ENCODE results near the gene CCDC77. TPM values are rescaled to one million over a fixed set of nuclear protein-coding genes. Genes with fewer than 3 reads are reported as not detected.

CCDC77 gene
- total and polyA plus RNA-seq, 10 of the 15 experiments (the other 5 are each of a cell fraction or from before 2014, with no cell fraction given) = 8.8 to 22.5 (median 15.8) TPM

DNA sequence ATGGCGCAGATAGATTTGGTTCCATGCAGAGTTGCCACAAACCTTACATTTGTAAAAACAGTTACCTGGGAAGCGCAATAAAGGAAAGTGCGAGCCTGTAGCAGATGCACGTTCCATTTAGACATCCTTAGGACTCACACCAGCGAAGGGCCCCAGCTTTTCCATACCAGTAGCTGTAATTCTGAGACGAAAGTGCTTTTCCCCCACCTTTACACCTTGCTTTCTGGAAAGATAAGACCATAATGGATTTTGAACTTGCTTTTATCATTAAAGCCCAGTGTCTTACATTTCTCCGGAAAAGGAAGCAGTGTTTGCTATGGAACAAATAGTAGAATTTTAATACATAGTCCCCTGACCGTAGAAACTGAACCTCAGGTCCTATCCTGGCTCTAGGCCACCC lies 616 bp upstream of the CCDC77 start (continued):
- no peak for TF ChIP-seq TARDBP (IDR thresholded peaks at IDR 0.05; ENCODE audit: borderline replicate concordance)
- no peak for TF ChIP-seq CHD1 (IDR thresholded peaks at IDR 0.05; ENCODE audit: low read depth, low read length)
- no peak for TF ChIP-seq EP300 (IDR thresholded peaks at IDR 0.05; ENCODE audit: borderline replicate concordance in 1 of 2, control insufficient read depth in 1 of 2, low read depth in 2 of 2, low read length in 2 of 2)
- TF ChIP-seq, protein P1, sequence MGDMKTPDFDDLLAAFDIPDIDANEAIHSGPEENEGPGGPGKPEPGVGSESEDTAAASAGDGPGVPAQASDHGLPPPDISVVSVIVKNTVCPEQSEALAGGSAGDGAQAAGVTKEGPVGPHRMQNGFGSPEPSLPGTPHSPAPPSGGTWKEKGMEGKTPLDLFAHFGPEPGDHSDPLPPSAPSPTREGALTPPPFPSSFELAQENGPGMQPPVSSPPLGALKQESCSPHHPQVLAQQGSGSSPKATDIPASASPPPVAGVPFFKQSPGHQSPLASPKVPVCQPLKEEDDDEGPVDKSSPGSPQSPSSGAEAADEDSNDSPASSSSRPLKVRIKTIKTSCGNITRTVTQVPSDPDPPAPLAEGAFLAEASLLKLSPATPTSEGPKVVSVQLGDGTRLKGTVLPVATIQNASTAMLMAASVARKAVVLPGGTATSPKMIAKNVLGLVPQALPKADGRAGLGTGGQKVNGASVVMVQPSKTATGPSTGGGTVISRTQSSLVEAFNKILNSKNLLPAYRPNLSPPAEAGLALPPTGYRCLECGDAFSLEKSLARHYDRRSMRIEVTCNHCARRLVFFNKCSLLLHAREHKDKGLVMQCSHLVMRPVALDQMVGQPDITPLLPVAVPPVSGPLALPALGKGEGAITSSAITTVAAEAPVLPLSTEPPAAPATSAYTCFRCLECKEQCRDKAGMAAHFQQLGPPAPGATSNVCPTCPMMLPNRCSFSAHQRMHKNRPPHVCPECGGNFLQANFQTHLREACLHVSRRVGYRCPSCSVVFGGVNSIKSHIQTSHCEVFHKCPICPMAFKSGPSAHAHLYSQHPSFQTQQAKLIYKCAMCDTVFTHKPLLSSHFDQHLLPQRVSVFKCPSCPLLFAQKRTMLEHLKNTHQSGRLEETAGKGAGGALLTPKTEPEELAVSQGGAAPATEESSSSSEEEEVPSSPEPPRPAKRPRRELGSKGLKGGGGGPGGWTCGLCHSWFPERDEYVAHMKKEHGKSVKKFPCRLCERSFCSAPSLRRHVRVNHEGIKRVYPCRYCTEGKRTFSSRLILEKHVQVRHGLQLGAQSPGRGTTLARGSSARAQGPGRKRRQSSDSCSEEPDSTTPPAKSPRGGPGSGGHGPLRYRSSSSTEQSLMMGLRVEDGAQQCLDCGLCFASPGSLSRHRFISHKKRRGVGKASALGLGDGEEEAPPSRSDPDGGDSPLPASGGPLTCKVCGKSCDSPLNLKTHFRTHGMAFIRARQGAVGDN (IDR thresholded peaks at IDR 0.05) = no peak
- TF ChIP-seq PBX3 (IDR thresholded peaks at IDR 0.05; ENCODE audit: insufficient replicate concordance, low read depth, low read length) = no peak
- TF ChIP-seq SIN3A (IDR thresholded peaks at IDR 0.05; ENCODE audit: low read depth, low read length) = no peak

- Histone ChIP-seq H3K79me2 (ENCODE audit: control insufficient read depth, insufficient read depth, low read length) (peaks cover 18% of the 10 kb centered on the region), H3K9me3 (replicated peaks; ENCODE audit: control insufficient read depth, insufficient read depth, low read length) (no peaks in the 10 kb centered on the region), H3K27ac (ENCODE audit: control insufficient read depth, insufficient read depth) (peak overlapping the region; percentile 79), H3K4me2 (ENCODE audit: control insufficient read depth, insufficient read depth) (peak overlapping the region; percentile 87), H3K4me1 (ENCODE audit: control insufficient read depth, insufficient read depth, low read length) (no peaks in the 10 kb centered on the region; the same call in 1 of the 2 replicates), H3K9ac (ENCODE audit: control insufficient read depth, insufficient read depth, low read length) (peak overlapping the region; percentile 84), H2AFZ (ENCODE audit: control insufficient read depth, low read depth, low read length) (peak overlapping the region; percentile 91), H4K20me1 (ENCODE audit: control insufficient read depth, insufficient read depth) (no peaks in the 10 kb centered on the region), H3K36me3 (ENCODE audit: control insufficient read depth in 2 of 2, insufficient read depth in 2 of 2, low read length in 1 of 2) (no peaks in the 10 kb centered on the region), H3K27me3 (replicated peaks in 1 of 2; ENCODE audit: control insufficient read depth in 2 of 2, insufficient read depth in 2 of 2, low read length in 1 of 2) (no peaks in the 10 kb centered on the region), H3K4me3 (peak overlapping the region; percentile 89)
- POLR2A ChIA-PET = interaction anchor here (1.9 to 4.0 kb wide), 2 partner anchors 13 to 16 kb away, joined by 8 to 23 read pairs; partner anchors contain the start of gene KDM5A
- 3% methylated on average over 8 of the region's 8 CpGs for whole genome bisulfite sequencing (ENCODE audit: insufficient coverage, insufficient replicate concordance, low lambda C conversion rate, missing lambda C conversion rate)
- in situ Hi-C loops (cut with MboI) = no loop called here
- TF ChIP-seq IKZF2 (IDR thresholded peaks at IDR 0.05) = 0 out of 4 replicates have a peak, but pooled peaks of 1 of the 2 experiments have one; percentile 4
- TF ChIP-seq RAD51 (IDR thresholded peaks at IDR 0.05) = peak; percentile 54
- TF ChIP-seq CTCF (IDR thresholded peaks at IDR 0.05 in 2 of 3, conservative IDR thresholded peaks at IDR 0.05 in 1 of 3; ENCODE audit: control insufficient read depth in 2 of 3, extremely low read depth in 1 of 3, insufficient read depth in 1 of 3, low read depth in 3 of 3, low read length in 3 of 3) = peak in 2 of 3 experiments; percentile 23 to 30; a peak in 2 of 6 replicates
- TF ChIP-seq IRF3 (IDR thresholded peaks at IDR 0.05) = no peak
- ATAC-seq (peak; percentile 13; the same call in 1 of the 3 replicates), DNase-seq (ENCODE audit: low read depth, low spot score) (no peak), FAIRE-seq (peak; percentile 18)
- BruUV-seq (replicated peaks) = TSS peak; percentile 91
- intact Hi-C loops (cut with micrococcal nuclease; ENCODE audit: unreplicated experiment) = no loop called here
- CTCF ChIA-PET = interaction anchor here (0.8 to 1.9 kb wide), 6 partner anchors 10 to 174 kb away, joined by 3 to 7 read pairs (median 6); partner anchors contain the start of gene KDM5A
- SMC1A ChIA-PET (ENCODE audit: uncharacterized antibody, unreplicated experiment) = interaction anchor here (1.0 to 3.4 kb wide), 5 partner anchors 9 to 19 kb away, joined by 3 to 23 read pairs (median 4); partner anchors contain the start of gene KDM5A
- RAD21 ChIA-PET (ENCODE audit: unreplicated experiment) = interaction anchor here (1.8 kb wide), 1 partner anchor 51 kb away, joined by 5 read pairs; no protein-coding TSS in a partner anchor
These were observed 565 bp downstream of the CCDC77 start for GRCh38 chr12:402029-402389.

Measured in GM12878 (cell line).